Panc1 (cell line): ENCODE measurements around the gene SEMA4B. TPM values are rescaled to one million over a fixed set of nuclear protein-coding genes. Genes with fewer than 3 reads are reported as not detected.

Experiments
- ATAC-seq: fragments of 200-7000 bp; cut with Tn5 transposase; 2 replicates; pipeline ENCODE4 v1.9.1; 2020; ENCODE audit warnings: mild to moderate bottlenecking, moderate library complexity
- BruUV-seq: library from RNA; stranded (reverse); fragments of 400-500 nt; replicated peaks from 2 replicates; lab custom pipeline; 2021; lab: Mats Ljungman, UMichigan
- CTCF ChIA-PET: fragments of 300-600 bp; sonication (Branson Sonifier 250); formaldehyde crosslinking; loops from one replicate; lab custom pipeline; 2022; ENCODE audit warnings: antibody characterized with exemption; lab: Charles Lee
- POLR2A ChIA-PET: fragments of 300-600 bp; sonication (Branson Sonifier 250); formaldehyde crosslinking; loops from one replicate; lab custom pipeline; 2022; ENCODE audit warnings: antibody characterized with exemption; lab: Charles Lee
- DNase-seq: peaks from one replicate; pipeline ENCODE4 v3.0.0-alpha.2; 2010; ENCODE audit warnings: low read depth, low spot score
- H3K27ac ChIP-seq: 2 replicates; pipeline ENCODE4 v1.5.1; 2011; ENCODE audit warnings: mild to moderate bottlenecking, low read length, inconsistent platforms
- H3K27me3 ChIP-seq: fragments of 200-500 bp; sonication (Bioruptor generic); 2 replicates; pipeline ENCODE4 v1.6.0; 2014; ENCODE audit warnings: low read length, inconsistent platforms; ENCODE audit not compliant: control insufficient read depth, insufficient read depth
- H3K36me3 ChIP-seq: fragments of 200-500 bp; sonication (Bioruptor generic); 2 replicates; pipeline ENCODE4 v1.5.1; 2014; ENCODE audit warnings: inconsistent platforms, mild to moderate bottlenecking, low read length, moderate library complexity; ENCODE audit not compliant: control insufficient read depth, insufficient read depth
- H3K4me1 ChIP-seq: 2 replicates; pipeline ENCODE4 v1.5.1; 2011; ENCODE audit warnings: inconsistent platforms, mild to moderate bottlenecking, low read length, moderate library complexity; ENCODE audit not compliant: control insufficient read depth, insufficient read depth
- H3K4me3 ChIP-seq, 2 experiments: 2 replicates each; pipeline ENCODE4 v1.5.1; 2011 to 2012; ENCODE audit warnings: low read depth in 2 of 2, low read length in 2 of 2, mild to moderate bottlenecking in 2 of 2, inconsistent platforms in 1 of 2, moderate library complexity in 1 of 2
- H3K9me3 ChIP-seq: fragments of 200-500 bp; sonication (Bioruptor generic); 2 replicates; pipeline ENCODE4 v1.5.1; 2014; ENCODE audit warnings: low read depth, mild to moderate bottlenecking, inconsistent platforms, low read length, moderate library complexity; ENCODE audit not compliant: control insufficient read depth, insufficient read depth
- CTCF ChIP-seq: fragments of 450-650 bp; IDR thresholded peaks from 2 replicates; pipeline ENCODE4 v1.5.1; 2017; ENCODE audit warnings: mild to moderate bottlenecking
- POLR2AphosphoS5 ChIP-seq: IDR thresholded peaks from 2 replicates; pipeline ENCODE4 v1.6.1; 2012; ENCODE audit warnings: mild to moderate bottlenecking, low read depth, low read length, moderate library complexity
- REST ChIP-seq, 2 experiments: IDR thresholded peaks; 2 replicates each; pipeline ENCODE4 v1.6.1; 2011 to 2012; ENCODE audit warnings: low read depth in 2 of 2, control low read depth in 1 of 2, low read length in 1 of 2, mild to moderate bottlenecking in 1 of 2, moderate library complexity in 1 of 2; ENCODE audit not compliant: insufficient read depth in 1 of 2
- SIN3A ChIP-seq: IDR thresholded peaks from 2 replicates; pipeline ENCODE4 v1.6.1; 2012; ENCODE audit warnings: low read depth, mild to moderate bottlenecking, low read length, moderate library complexity, borderline replicate concordance; ENCODE audit not compliant: insufficient read depth
- TCF7L2 ChIP-seq: IDR thresholded peaks from 2 replicates; pipeline ENCODE4 v1.6.1; 2011; ENCODE audit warnings: mild to moderate bottlenecking, low read depth, low read length, inconsistent platforms
- in situ Hi-C: cut with HindIII; loops from 2 replicates; pipeline ENCODE4 v1.10.0; 2016; ENCODE audit warnings: low sequenced_read_pairs, low pct_unique_long_range_greater_than_20kb
- intact Hi-C: fragments of 100-400 bp; cut with micrococcal nuclease; formaldehyde crosslinking; loops from one replicate; pipeline ENCODE4 v1.10.0; 2022; ENCODE audit not compliant: unreplicated experiment
- total RNA-seq: library from RNA; stranded (reverse); gene quantifications from one replicate; pipeline ENCODE4 v1.2.1, GENCODE V29; 2021; ENCODE audit not compliant: unreplicated experiment

SEMA4B gene
- total RNA-seq, 1 experiment from 2014 or later, result 600 TPM

GRCh38 chr15:90261811-90262210 is 60.7 kb downstream of the SEMA4B start:
- POLR2A ChIA-PET, result interaction anchor here (0.6 to 1.3 kb wide), 3 partner anchors 13 to 16 kb away, joined by 4 to 8 read pairs (median 5); partner anchors contain the start of gene TTLL13
- no peak for DNase-seq
- peak overlapping the region; percentile 40; the same call in 1 of the 2 replicates for H3K27ac ChIP-seq

GRCh38 chr15:90262426-90262825 is 61.3 kb downstream of the SEMA4B start:
- ChIA-PET POLR2A (interaction anchor here (1.3 kb wide), 1 partner anchor 13 kb away, joined by 4 read pairs; the partner anchor contains the start of gene TTLL13), CTCF (no interaction called here)
- no peaks in the 10 kb centered on the region for H3K9me3 ChIP-seq
- no TSS peak for BruUV-seq
- DNase-seq, result no peak
- no peak overlapping the region for H3K4me3 ChIP-seq
- TF ChIP-seq POLR2AphosphoS5 (no peak), TCF7L2 (no peak), REST (IDR thresholded peaks at IDR 0.05; ENCODE audit: insufficient read depth in 1 of 2, low read depth in 2 of 2, low read length in 1 of 2) (no peak), SIN3A (no peak), CTCF (no peak)
- H3K27ac ChIP-seq, result 0 out of 2 replicates have a peak overlapping the region, but pooled peaks have one; percentile 40
- intact Hi-C loops, result no loop called here
- H3K27me3 ChIP-seq, result no peaks in the 10 kb centered on the region
- in situ Hi-C loops, result no loop called here
- ATAC-seq, result no peak
- no peaks in the 10 kb centered on the region; the same call in none of the 2 replicates for H3K36me3 ChIP-seq
- H3K4me1 ChIP-seq, result peaks cover 14% of the 10 kb centered on the region

More at GRCh38 chr15:90261811-90262210, 60.7 kb downstream of the SEMA4B start:
- H3K9me3 ChIP-seq, result no peaks in the 10 kb centered on the region
- H3K4me3 ChIP-seq, result no peak overlapping the region
- TF ChIP-seq SIN3A (no peak), CTCF (no peak), TCF7L2 (no peak), POLR2AphosphoS5 (no peak), REST (IDR thresholded peaks at IDR 0.05; ENCODE audit: insufficient read depth in 1 of 2, low read depth in 2 of 2, low read length in 1 of 2) (no peak)
- intact Hi-C loops, result no loop called here
- CTCF ChIA-PET, result no interaction called here
- ATAC-seq, result no peak
- in situ Hi-C loops, result no loop called here
- H3K36me3 ChIP-seq, result no peaks in the 10 kb centered on the region; the same call in none of the 2 replicates
- BruUV-seq, result no TSS peak
- H3K27me3 ChIP-seq, result no peaks in the 10 kb centered on the region
- peaks cover 8% of the 10 kb centered on the region for H3K4me1 ChIP-seq
